Psoas muscle (tissue), 7 donors: ENCODE results near the gene SNRNP27. TPM values are rescaled to one million over a fixed set of nuclear protein-coding genes. Genes with fewer than 3 reads are reported as not detected.

Source experiments
- polyA plus RNA-seq, 3 donors: library from polyadenylated mRNA; stranded (reverse); fragments of 200-250 nt; gene quantifications; one replicate each; pipeline ENCODE4 v1.2.3, GENCODE V29; 2013
- total RNA-seq, 4 donors: library from RNA; stranded (reverse); fragmentation: NEBNext Ultra II Directional in 2 of 4; extraction: Animal tissue kit (Norgen Biotek cat#: 25700) in 2 of 4; gene quantifications; one replicate each; pipeline versions ENCODE4 v1.2.1 to v1.2.4, GENCODE V29; 2021 to 2023
- donor health status: healthy with polysubstance abuse.
- donor health status: DM: no; HTN: no; CAD: no; lungs with moderate emphysema.
- donor health status: Bipolar disorder and iron deficiency.
- donor health status: healthy.
- donor health status: DM: no; HTN: no; CAD: no.
- donor health status: DM: no; HTN: no; CAD: no.
- donor health status: DM: yes; HTN: yes; CAD: no.

Gene SNRNP27
- total and polyA plus RNA-seq, 7 donors: 75.9 to 215 (median 83.3) TPM

Other genes with a start within 250 kb of the SNRNP27 start
- 10 to 100 TPM; 19.4 to 29.0 (median 23.4) TPM for gene ANXA4, start 151.8 kb upstream of the SNRNP27 start, total RNA-seq
- 10 to 100 TPM; 13.2 to 17.0 (median 13.2) TPM for gene ANXA4, start 151.8 kb upstream of the SNRNP27 start, polyA plus RNA-seq
- 1 to 10 TPM; 3.0 to 4.1 (median 3.1) TPM for gene GMCL1, start 64.3 kb upstream of the SNRNP27 start, total RNA-seq
- gene GMCL1, start 64.3 kb upstream of the SNRNP27 start, polyA plus RNA-seq: 1 to 10 TPM; 1.3 to 2.9 (median 2.0) TPM
- gene MXD1, start 21.2 kb downstream of the SNRNP27 start, total RNA-seq: 10 to 100 TPM in 1 of 4 donors, 1 to 10 TPM in 3; 6.4 to 11.9 (median 7.6) TPM
- gene MXD1, start 21.2 kb downstream of the SNRNP27 start, polyA plus RNA-seq: 1 to 10 TPM; 2.8 to 3.9 (median 3.3) TPM
- 1 to 10 TPM in 2 of 4 donors, under 1 TPM in 2; 0.42 to 1.8 (median 0.93) TPM for gene ASPRV1, start 67.7 kb downstream of the SNRNP27 start, total RNA-seq
- gene ASPRV1, start 67.7 kb downstream of the SNRNP27 start, polyA plus RNA-seq: 1 to 10 TPM in 2 of 3 donors, under 1 TPM in 1; 0.20 to 1.2 (median 1.0) TPM
- gene PCBP1, start 193.5 kb downstream of the SNRNP27 start, total RNA-seq: 100 to 1,000 TPM; 423 to 683 (median 522) TPM
- gene PCBP1, start 193.5 kb downstream of the SNRNP27 start, polyA plus RNA-seq: 100 to 1,000 TPM; 522 to 746 (median 549) TPM